Activated T-cell treated with anti-CD3 and anti-CD28 coated beads, Interleukin-2, amount 50 U/mL, for 72 hours (primary cell): Measurements from ENCODE around the gene IFNL4. TPM values are rescaled to one million over a fixed set of nuclear protein-coding genes. Genes with fewer than 3 reads are reported as not detected.
"Not testable (repeated sequence)": the region's sequence is repeated elsewhere in the genome, so short reads cannot be mapped to it uniquely, and the experiment has no call there.

Experiments
- ATAC-seq, 2 donors: fragments of 150-1000 bp; cut with Tn5 transposase; replicated peaks in 1 of 2; 2 replicates each; pipeline ENCODE4 v1.10.0; 2021; ENCODE audit warnings: moderate library complexity in 2 of 2, mild to moderate bottlenecking in 1 of 2
- DNase-seq, 2 donors: peaks; one replicate each; pipeline ENCODE4 v3.0.0; 2021 to 2022; ENCODE audit warnings: mixed read lengths in 1 of 2
- H3K27ac Mint-ChIP-seq: one replicate; pipeline ENCODE4 v1.8.0; 2022; ENCODE audit warnings: mild to moderate bottlenecking, moderate library complexity, mixed read lengths
- H3K27me3 Mint-ChIP-seq: one replicate; pipeline ENCODE4 v1.8.0; 2022; ENCODE audit warnings: low read depth, mixed read lengths
- H3K36me3 Mint-ChIP-seq, 2 donors: one replicate each; pipeline ENCODE4 v1.8.0; 2022; ENCODE audit warnings: mixed read lengths in 2 of 2, mild to moderate bottlenecking in 1 of 2; ENCODE audit not compliant: insufficient read depth in 2 of 2
- H3K4me1 Mint-ChIP-seq: one replicate; pipeline ENCODE4 v1.8.0; 2022; ENCODE audit warnings: low read depth, mixed read lengths
- H3K4me3 Mint-ChIP-seq, 2 donors: one replicate each; pipeline ENCODE4 v1.8.0; 2022; ENCODE audit warnings: mild to moderate bottlenecking in 2 of 2, mixed read lengths in 2 of 2, moderate library complexity in 2 of 2
- H3K9me3 Mint-ChIP-seq, 2 donors: one replicate each; pipeline ENCODE4 v1.8.0; 2022; ENCODE audit warnings: mixed read lengths in 2 of 2
- total RNA-seq, 2 donors: library from RNA; stranded (reverse); gene quantifications; one replicate each; pipeline ENCODE4 v1.2.3, GENCODE V29; 2022

IFNL4 gene
- total RNA-seq: not detected

- Mint-ChIP-seq H3K27me3 (peaks cover 7% of the 10 kb centered on the region), H3K27ac (no peak within 1 kb of the TSS), H3K9me3 (no peaks in the 10 kb centered on the region), H3K4me1 (peaks cover 12% of the 10 kb centered on the region), H3K4me3 (no peak within 1 kb of the TSS), H3K36me3 (no peaks in the 10 kb centered on the region)
- DNase-seq: no peak
- ATAC-seq: no peak
These were observed at the start of gene IFNL4 for GRCh38 chr19:39248806-39249205. Gene IFNL4, minus strand, starts transcription at chr19:39248856.

- Mint-ChIP-seq H3K4me1 (peaks cover 22% of the 10 kb centered on the region), H3K9me3 (no peaks in the 10 kb centered on the region), H3K27ac (peak overlapping the region; percentile 35), H3K27me3 (peaks cover 14% of the 10 kb centered on the region), H3K36me3 (no peaks in the 10 kb centered on the region), H3K4me3 (peak overlapping the region; percentile 61 to 67)
- peak; percentile 90 to 93 for ATAC-seq
- peak; percentile 71 to 76 for DNase-seq
These were observed 49.4 kb upstream of the IFNL4 start for GRCh38 chr19:39297931-39298634.

DNA sequence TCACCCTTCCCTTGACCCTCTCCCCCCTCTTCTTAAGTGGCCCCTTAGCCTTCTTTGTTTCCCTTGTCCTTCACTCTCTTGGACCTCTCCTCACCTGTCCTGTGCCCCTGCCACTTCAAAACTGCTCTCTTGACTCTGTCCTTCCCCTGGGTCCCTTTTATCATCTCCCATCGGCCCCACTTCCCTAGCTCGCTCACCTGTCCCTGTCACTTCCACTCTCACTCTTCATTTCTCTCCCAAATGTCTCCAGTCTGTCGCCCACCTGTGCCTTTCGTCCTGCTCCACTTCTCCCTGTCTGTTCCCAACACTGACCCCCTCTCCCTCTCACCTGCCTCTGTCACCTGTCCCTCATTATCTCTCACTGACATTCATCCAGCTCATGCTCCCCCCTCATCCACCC, 48.2 kb upstream of the IFNL4 start:
- no peaks in the 10 kb centered on the region for H3K36me3 Mint-ChIP-seq
- no peak overlapping the region for H3K27ac Mint-ChIP-seq
- DNase-seq (no peak), ATAC-seq (no peak)
- no peak overlapping the region for H3K4me3 Mint-ChIP-seq
- peaks cover 22% of the 10 kb centered on the region for H3K4me1 Mint-ChIP-seq
- no peaks in the 10 kb centered on the region for H3K9me3 Mint-ChIP-seq
- H3K27me3 Mint-ChIP-seq: peaks cover 14% of the 10 kb centered on the region

GRCh38 chr19:39296055-39296645, 47.5 kb upstream of the IFNL4 start, which contains the start of gene IFNL1:
Gene IFNL1, plus strand, starts transcription at chr19:39296407. Its CDS starts 15 bp downstream, at chr19:39296422.
- no peak for DNase-seq
- Mint-ChIP-seq H3K27me3 (peaks cover 14% of the 10 kb centered on the region), H3K4me1 (peaks cover 22% of the 10 kb centered on the region)

GRCh38 chr19:39293394-39293793, 44.7 kb upstream of the IFNL4 start:
- DNase-seq: no peak
- Mint-ChIP-seq H3K27me3 (peaks cover 23% of the 10 kb centered on the region), H3K36me3 (no peaks in the 10 kb centered on the region), H3K9me3 (no peaks in the 10 kb centered on the region), H3K4me1 (peaks cover 16% of the 10 kb centered on the region), H3K4me3 (no peak overlapping the region), H3K27ac (no peak overlapping the region)
- ATAC-seq: no peak

More at GRCh38 chr19:39296055-39296645, 47.5 kb upstream of the IFNL4 start, which contains the start of gene IFNL1:
- Mint-ChIP-seq H3K4me3 (no peak within 1 kb of the TSS), H3K9me3 (no peaks in the 10 kb centered on the region), H3K36me3 (no peaks in the 10 kb centered on the region), H3K27ac (no peak within 1 kb of the TSS)
- no peak for ATAC-seq

- peaks cover 0 to 3% of the 10 kb centered on the region in 2 donors for H3K36me3 Mint-ChIP-seq
- no peak for DNase-seq
- ATAC-seq: no peak
- peaks cover 10% of the 10 kb centered on the region for H3K27me3 Mint-ChIP-seq
- no peak overlapping the region for H3K4me3 Mint-ChIP-seq
- H3K27ac Mint-ChIP-seq: no peak overlapping the region
- H3K4me1 Mint-ChIP-seq: no peaks in the 10 kb centered on the region
- peaks cover 0 to 4% of the 10 kb centered on the region in 2 donors for H3K9me3 Mint-ChIP-seq
These were observed 35.4 kb upstream of the IFNL4 start for GRCh38 chr19:39284032-39284431.

GRCh38 chr19:39282021-39282420, 33.4 kb upstream of the IFNL4 start:
- Mint-ChIP-seq H3K27me3 (peaks cover 4% of the 10 kb centered on the region), H3K4me1 (no peaks in the 10 kb centered on the region), H3K27ac (no peak overlapping the region), H3K9me3 (peaks cover 0 to 4% of the 10 kb centered on the region in 2 donors), H3K4me3 (no peak overlapping the region), H3K36me3 (peaks cover 0 to 3% of the 10 kb centered on the region in 2 donors)
- DNase-seq (no peak), ATAC-seq (no peak)

DNA sequence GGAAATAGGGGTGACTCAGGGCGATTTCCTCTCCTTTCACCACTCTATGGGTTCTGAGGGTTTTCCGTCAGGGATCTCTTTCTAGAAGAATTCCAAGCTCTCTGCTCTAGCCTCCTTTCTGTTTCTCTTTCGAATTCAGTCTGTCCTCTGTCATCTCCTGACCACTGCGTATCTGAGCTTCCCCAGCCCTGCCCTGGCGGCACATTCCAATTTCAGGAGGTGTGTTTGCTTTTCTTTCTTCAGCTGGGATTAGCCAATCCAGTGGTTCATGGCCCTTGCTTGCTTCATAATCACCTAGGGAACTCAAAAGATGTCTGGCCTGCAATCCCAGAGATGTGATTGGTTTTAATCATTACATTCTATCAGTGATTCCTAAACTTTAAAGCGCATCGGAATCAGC, 28.9 kb upstream of the IFNL4 start:
- Mint-ChIP-seq H3K27me3 (peaks cover 4% of the 10 kb centered on the region), H3K9me3 (peaks cover 0 to 2% of the 10 kb centered on the region in 2 donors), H3K4me3 (no peak overlapping the region), H3K36me3 (no peaks in the 10 kb centered on the region), H3K4me1 (no peaks in the 10 kb centered on the region), H3K27ac (no peak overlapping the region)
- DNase-seq (no peak), ATAC-seq (no peak)

DNA sequence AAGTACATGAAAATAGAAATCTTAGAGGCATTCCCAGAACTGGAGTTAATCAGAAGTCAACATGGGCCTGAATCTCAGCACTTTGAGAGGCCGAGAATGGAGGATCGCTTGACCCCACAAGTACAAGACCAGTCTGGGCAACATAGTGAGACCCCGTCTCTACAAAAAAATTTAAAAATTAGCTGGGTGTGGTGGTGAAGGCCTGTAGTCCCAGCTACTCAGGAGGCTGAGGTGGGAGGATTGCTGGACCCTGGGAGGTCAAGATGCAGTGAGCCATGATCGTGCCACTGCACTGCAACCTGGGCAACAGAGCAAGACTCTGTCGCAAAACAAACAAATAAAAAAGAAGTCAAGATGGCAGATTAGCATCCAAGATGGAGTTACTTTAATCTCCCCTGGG, 28.1 kb upstream of the IFNL4 start:
- Mint-ChIP-seq H3K4me1 (no peaks in the 10 kb centered on the region), H3K36me3 (no peaks in the 10 kb centered on the region), H3K27me3 (peaks cover 4% of the 10 kb centered on the region), H3K27ac (no peak overlapping the region), H3K9me3 (no peaks in the 10 kb centered on the region), H3K4me3 (no peak overlapping the region)
- DNase-seq: no peak
- ATAC-seq: no peak

DNA sequence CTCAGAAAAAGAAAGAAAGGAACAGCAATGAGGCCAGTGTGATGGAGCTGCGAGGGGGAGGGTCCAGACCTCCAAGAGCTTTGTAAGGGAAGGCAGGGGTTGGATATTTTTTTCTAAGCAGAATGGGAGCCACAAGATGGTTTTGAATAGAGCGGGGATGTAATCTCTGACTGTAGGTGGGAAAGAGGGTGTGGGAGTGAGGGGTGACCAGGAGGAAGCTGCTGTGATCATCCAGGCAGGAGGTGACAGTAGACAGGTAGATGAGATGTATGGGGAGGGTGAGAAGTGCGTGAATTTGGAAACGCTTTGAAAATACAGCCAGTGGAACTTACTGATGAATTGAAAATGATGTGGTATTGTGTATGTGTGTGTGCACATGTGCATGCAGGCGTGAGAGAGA, 26.9 kb upstream of the IFNL4 start:
- Mint-ChIP-seq H3K36me3 (no peaks in the 10 kb centered on the region), H3K27ac (no peak overlapping the region), H3K9me3 (no peaks in the 10 kb centered on the region), H3K4me3 (no peak overlapping the region), H3K27me3 (peaks cover 4% of the 10 kb centered on the region), H3K4me1 (no peaks in the 10 kb centered on the region)
- ATAC-seq (no peak), DNase-seq (no peak)

DNA sequence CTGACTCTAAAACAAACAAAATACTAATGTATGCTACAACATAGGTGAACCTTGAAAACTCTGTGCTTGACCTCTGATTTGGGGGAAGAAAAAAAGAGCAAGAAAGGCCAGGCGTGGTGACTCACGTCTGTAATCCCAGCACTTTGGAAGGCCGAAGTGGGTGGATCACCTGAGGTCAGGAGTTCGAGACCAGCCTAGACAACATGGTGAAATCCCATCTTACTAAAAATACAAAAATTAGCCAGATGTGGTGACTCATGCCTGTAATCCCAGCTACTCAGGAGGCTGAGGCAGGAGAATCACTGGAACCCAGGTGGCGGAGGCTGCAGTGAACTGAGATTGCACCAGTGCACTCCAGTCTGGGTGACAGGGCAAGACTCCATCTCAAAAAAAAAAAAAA, 25.2 kb upstream of the IFNL4 start:
- not testable (repeated sequence) for H3K4me3 Mint-ChIP-seq, H3K36me3 Mint-ChIP-seq, ATAC-seq, H3K4me1 Mint-ChIP-seq, H3K27ac Mint-ChIP-seq, DNase-seq, H3K9me3 Mint-ChIP-seq
- H3K27me3 Mint-ChIP-seq: peaks cover 11% of the 10 kb centered on the region

DNA sequence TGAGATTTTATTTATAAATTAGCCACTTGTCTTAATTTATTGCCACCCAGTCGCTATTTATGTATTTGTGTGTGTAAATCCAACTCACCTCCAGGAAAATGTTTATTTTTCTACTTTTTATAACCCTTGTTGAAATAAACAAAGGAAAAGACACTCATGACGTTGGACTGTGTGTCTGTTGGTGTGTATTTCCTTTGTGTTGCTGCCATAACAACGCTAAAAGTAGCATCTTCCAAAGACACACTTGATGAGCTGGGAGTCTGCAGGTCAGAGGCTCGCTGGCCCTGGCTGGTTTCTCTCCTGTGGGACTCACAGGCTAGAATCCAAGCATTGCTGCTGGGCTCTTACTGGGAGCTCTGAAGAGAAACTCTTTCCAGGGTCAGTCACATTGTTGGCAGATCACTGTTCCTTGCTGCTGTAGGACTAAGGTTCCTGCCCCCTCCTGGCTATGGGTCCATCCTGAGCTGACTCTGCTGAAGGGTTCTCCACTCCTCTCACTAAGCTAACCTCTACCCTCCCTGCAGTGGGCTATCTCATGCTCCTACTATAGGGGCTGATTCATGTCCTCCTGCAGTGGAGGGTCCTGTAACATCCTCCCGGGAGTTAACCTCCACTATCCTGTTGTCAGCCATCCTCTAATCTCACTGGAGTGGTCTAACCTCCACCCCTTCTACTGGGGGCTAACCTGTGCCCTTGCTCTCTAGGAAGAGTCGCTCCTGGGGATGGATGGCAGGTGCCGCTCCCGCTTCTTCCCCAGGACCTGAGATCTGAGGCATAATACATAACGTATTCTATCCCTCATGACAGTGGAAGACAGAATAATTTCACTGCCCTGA, 21.6 kb upstream of the IFNL4 start:
- ATAC-seq (no peak), DNase-seq (no peak)
- H3K9me3 Mint-ChIP-seq: no peaks in the 10 kb centered on the region
- H3K36me3 Mint-ChIP-seq: no peaks in the 10 kb centered on the region
- H3K27me3 Mint-ChIP-seq: peaks cover 21% of the 10 kb centered on the region
- H3K4me1 Mint-ChIP-seq: no peaks in the 10 kb centered on the region
- no peak overlapping the region for H3K27ac Mint-ChIP-seq
- no peak overlapping the region for H3K4me3 Mint-ChIP-seq

DNA sequence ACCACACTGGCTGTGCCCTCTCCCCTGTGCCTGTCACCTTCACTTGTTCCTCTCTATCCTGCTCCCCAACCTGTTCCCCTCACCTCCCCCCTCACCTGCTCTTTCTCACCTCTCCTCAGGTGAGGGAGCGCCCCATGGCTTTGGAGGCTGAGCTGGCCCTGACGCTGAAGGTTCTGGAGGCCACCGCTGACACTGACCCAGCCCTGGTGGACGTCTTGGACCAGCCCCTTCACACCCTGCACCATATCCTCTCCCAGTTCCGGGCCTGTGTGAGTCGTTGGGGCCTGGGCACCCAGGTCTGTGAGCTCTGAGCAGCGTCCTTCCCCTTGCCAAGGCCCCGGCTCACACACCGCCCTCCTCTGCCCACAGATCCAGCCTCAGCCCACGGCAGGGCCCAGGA, 20.7 kb upstream of the IFNL4 start:
- H3K4me3 Mint-ChIP-seq, H3K9me3 Mint-ChIP-seq, H3K4me1 Mint-ChIP-seq, H3K27ac Mint-ChIP-seq, ATAC-seq, H3K36me3 Mint-ChIP-seq, DNase-seq: not testable (repeated sequence)
- H3K27me3 Mint-ChIP-seq: peaks cover 21% of the 10 kb centered on the region
